ENCODE data around the gene ZMYND19.
"Not testable (repeated sequence)": the region's sequence is repeated elsewhere in the genome, so short reads cannot be mapped to it uniquely, and the experiment has no call there.

The ZMYND19 gene

GRCh38 chr9:137556069-137556838 lies 34.1 kb downstream of the ZMYND19 start:
- DNase-seq (ENCODE audit: low read depth): no peak

GRCh38 chr9:137555179-137555578 lies 35.1 kb downstream of the ZMYND19 start:
- no peak for DNase-seq (ENCODE audit: low read depth)

- no peak for DNase-seq (ENCODE audit: low read depth)
These were observed 36.0 kb downstream of the ZMYND19 start for GRCh38 chr9:137554349-137554748.

- DNase-seq (ENCODE audit: low read depth): not testable (repeated sequence)
These were observed 36.7 kb downstream of the ZMYND19 start for GRCh38 chr9:137553654-137554053.

GRCh38 chr9:137552022-137552768 lies 38.1 kb downstream of the ZMYND19 start:
- DNase-seq (ENCODE audit: low read depth): no peak

- peak; percentile 60 for DNase-seq (ENCODE audit: low read depth)
These were observed 38.9 kb downstream of the ZMYND19 start, which contains the start of gene MRPL41 for GRCh38 chr9:137551264-137552021. TSS of gene MRPL41 (plus strand) at chr9:137551879. CDS start at chr9:137552082, 203 bp downstream.

- DNase-seq (ENCODE audit: low read depth): not testable (repeated sequence)
These were observed 39.4 kb downstream of the ZMYND19 start for GRCh38 chr9:137550958-137551263.

- peak; percentile 46 for DNase-seq (ENCODE audit: low read depth)
These were observed 40.1 kb downstream of the ZMYND19 start, which contains the start of gene PNPLA7 for GRCh38 chr9:137550231-137550621. TSS of gene PNPLA7 (minus strand) at chr9:137550402. CDS start at chr9:137550197, 205 bp downstream.

- no peak for DNase-seq (ENCODE audit: low read depth)
These were observed 42.4 kb downstream of the ZMYND19 start for GRCh38 chr9:137547687-137548543.

GRCh38 chr9:137545123-137545522 lies 45.2 kb downstream of the ZMYND19 start:
- no peak for DNase-seq (ENCODE audit: low read depth)

- no peak for DNase-seq (ENCODE audit: low read depth)
These were observed 46.0 kb downstream of the ZMYND19 start for GRCh38 chr9:137544176-137544760.

GRCh38 chr9:137543237-137543963 lies 46.9 kb downstream of the ZMYND19 start:
- no peak for DNase-seq (ENCODE audit: low read depth)

- no peak for DNase-seq (ENCODE audit: low read depth)
These were observed 47.8 kb downstream of the ZMYND19 start for GRCh38 chr9:137542486-137542885.

GRCh38 chr9:137540536-137540935 lies 49.8 kb downstream of the ZMYND19 start:
- no peak for DNase-seq (ENCODE audit: low read depth)

- no peak for DNase-seq (ENCODE audit: low read depth)
These were observed 52.3 kb downstream of the ZMYND19 start for GRCh38 chr9:137538058-137538457.

- not testable (repeated sequence) for DNase-seq (ENCODE audit: low read depth)
These were observed 53.6 kb downstream of the ZMYND19 start for GRCh38 chr9:137536594-137537131.

- no peak for DNase-seq (ENCODE audit: low read depth)
These were observed 55.2 kb downstream of the ZMYND19 start for GRCh38 chr9:137535120-137535428.

GRCh38 chr9:137534256-137535119 lies 55.8 kb downstream of the ZMYND19 start:
- peak; percentile 31 for DNase-seq (ENCODE audit: low read depth)

- not testable (repeated sequence) for DNase-seq (ENCODE audit: low read depth)
These were observed 57.3 kb downstream of the ZMYND19 start for GRCh38 chr9:137532891-137533468.

Measured in GM04504 (cell line).